T-helper 2 cell treated with Interferon-gamma antibody and Interleukin-4, amounts not matched to agents 5 μg/mL and 100 μg/mL, for 36 hours (primary cell): Measurements from ENCODE around the gene GLYAT.
A peak's percentile ranks its signal among the peaks of the same experiment; 100 is the strongest.
"Not testable (repeated sequence)": the region's sequence is repeated elsewhere in the genome, so short reads cannot be mapped to it uniquely, and the experiment has no call there.

Experiments used
- DNase-seq: peaks from one replicate; pipeline ENCODE4 v3.0.0; 2021; ENCODE audit warnings: low spot score
- H3K27ac Mint-ChIP-seq: one replicate; pipeline ENCODE4 v1.8.0; 2021; ENCODE audit warnings: mild to moderate bottlenecking, mixed read lengths
- H3K27me3 Mint-ChIP-seq: one replicate; pipeline ENCODE4 v1.8.0; 2021; ENCODE audit warnings: low read depth, mixed read lengths
- H3K36me3 Mint-ChIP-seq: one replicate; pipeline ENCODE4 v1.8.0; 2021; ENCODE audit warnings: low read depth, mixed read lengths
- H3K4me1 Mint-ChIP-seq: one replicate; pipeline ENCODE4 v1.8.0; 2021; ENCODE audit warnings: low read depth, mixed read lengths
- H3K4me3 Mint-ChIP-seq: one replicate; pipeline ENCODE4 v1.8.0; 2022; ENCODE audit warnings: mild to moderate bottlenecking, moderate library complexity, mixed read lengths
- H3K9me3 Mint-ChIP-seq: one replicate; pipeline ENCODE4 v1.8.0; 2021; ENCODE audit warnings: mixed read lengths

GLYAT gene

DNA sequence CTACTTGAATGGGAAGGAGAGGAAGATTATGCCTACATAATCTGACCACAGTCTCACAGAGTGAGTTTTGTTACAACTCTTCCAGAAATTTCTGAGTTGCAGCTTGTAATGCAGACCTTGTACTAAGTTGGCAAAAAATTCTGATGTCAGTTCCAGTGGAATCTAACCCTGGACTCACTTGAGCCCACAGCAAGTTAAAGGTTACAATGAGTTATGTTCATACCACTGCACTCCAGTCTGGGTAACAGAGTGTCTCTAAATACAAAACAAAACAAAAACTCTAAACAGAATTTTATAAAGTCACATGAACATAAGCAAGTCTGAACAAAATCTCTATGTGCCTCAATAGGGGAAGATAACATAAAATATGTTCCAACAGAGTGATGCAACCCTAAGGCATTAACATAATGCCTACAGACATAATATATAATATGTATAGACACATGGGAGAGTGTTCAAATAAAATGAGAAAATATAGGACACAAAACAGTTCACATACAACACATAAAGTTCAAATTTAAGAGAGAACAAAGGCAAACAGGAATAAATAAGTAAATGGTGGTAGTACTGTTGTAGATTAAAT lies 1.1 kb downstream of the GLYAT start:
- H3K27ac Mint-ChIP-seq = no peak overlapping the region
- no peak overlapping the region for H3K4me3 Mint-ChIP-seq
- DNase-seq = no peak
- H3K36me3 Mint-ChIP-seq = no peaks in the 10 kb centered on the region
- H3K4me1 Mint-ChIP-seq = peaks cover 8% of the 10 kb centered on the region
- H3K9me3 Mint-ChIP-seq = no peaks in the 10 kb centered on the region
- no peaks in the 10 kb centered on the region for H3K27me3 Mint-ChIP-seq

- no peaks in the 10 kb centered on the region for H3K9me3 Mint-ChIP-seq
- DNase-seq = no peak
- peaks cover 8% of the 10 kb centered on the region for H3K4me1 Mint-ChIP-seq
- no peak overlapping the region for H3K4me3 Mint-ChIP-seq
- no peaks in the 10 kb centered on the region for H3K27me3 Mint-ChIP-seq
- H3K27ac Mint-ChIP-seq = no peak overlapping the region
- H3K36me3 Mint-ChIP-seq = no peaks in the 10 kb centered on the region
These were observed 4.3 kb downstream of the GLYAT start for GRCh38 chr11:58727415-58727797.

GRCh38 chr11:58726737-58727414 lies 4.9 kb downstream of the GLYAT start:
- no peaks in the 10 kb centered on the region for H3K36me3 Mint-ChIP-seq

DNA sequence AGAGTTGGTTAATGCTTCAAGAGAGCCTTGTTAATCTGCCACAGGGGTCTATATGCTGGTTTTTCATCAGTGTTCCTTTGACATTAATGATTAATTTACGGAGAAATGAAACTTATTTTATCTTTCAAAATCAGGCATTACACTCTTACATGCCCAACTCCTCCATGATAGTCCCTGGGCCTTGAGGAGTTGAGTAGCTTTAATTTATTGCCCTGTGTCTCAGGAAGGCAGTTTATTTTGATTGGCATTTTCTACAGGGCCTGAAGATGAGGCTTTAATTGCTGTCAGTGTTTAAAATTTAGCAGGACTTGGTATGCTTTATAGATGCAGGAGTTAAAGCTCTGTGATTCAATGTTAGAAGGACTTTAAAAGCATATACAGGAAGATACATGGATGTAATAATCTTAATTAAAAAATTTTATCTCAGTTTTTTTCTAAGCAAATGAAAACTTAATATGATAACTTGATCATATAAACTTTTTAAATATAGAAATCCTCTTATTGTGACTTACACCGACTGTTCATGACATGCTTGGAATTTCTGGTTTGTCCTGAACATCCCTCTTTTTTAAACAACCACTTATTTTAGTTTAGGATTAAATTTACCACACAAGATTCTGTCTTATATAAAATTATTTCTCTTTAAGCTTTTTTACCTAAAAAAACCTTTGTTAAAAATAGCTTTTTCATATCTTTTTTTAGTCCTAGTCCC lies 12.2 kb downstream of the GLYAT start:
- Mint-ChIP-seq H3K36me3 (no peaks in the 10 kb centered on the region), H3K4me3 (no peak overlapping the region), H3K27ac (no peak overlapping the region), H3K9me3 (peaks cover 4% of the 10 kb centered on the region), H3K27me3 (no peaks in the 10 kb centered on the region), H3K4me1 (no peaks in the 10 kb centered on the region)
- no peak for DNase-seq

More at GRCh38 chr11:58726737-58727414, 4.9 kb downstream of the GLYAT start:
- Mint-ChIP-seq H3K4me1 (peaks cover 8% of the 10 kb centered on the region), H3K4me3 (no peak overlapping the region), H3K9me3 (no peaks in the 10 kb centered on the region), H3K27ac (peak overlapping the region; percentile 15), H3K27me3 (no peaks in the 10 kb centered on the region)
- DNase-seq = no peak

- no peak for DNase-seq
- Mint-ChIP-seq H3K36me3 (no peaks in the 10 kb centered on the region), H3K27me3 (no peaks in the 10 kb centered on the region), H3K27ac (no peak overlapping the region), H3K4me3 (no peak overlapping the region), H3K4me1 (no peaks in the 10 kb centered on the region), H3K9me3 (no peaks in the 10 kb centered on the region)
These were observed 19.2 kb downstream of the GLYAT start for GRCh38 chr11:58712531-58712930.

DNA sequence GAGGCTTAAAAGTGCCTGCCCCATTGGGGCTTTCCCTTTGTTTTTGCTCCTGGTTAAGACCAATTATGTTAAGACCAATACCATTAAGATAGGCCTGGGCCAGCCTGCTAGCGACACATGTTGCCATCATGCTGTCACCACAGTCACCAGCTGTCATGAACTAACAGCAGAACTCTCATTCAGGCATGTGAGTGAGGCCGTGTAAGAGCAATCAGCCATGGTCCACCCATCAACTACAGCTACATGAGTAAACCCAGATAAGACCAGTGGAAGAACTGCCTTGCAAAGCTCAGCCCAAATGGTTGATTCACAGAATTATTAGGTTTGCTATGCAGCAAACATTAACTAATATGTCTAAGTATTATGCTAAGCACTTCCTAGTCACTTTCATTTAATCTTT lies 19.9 kb downstream of the GLYAT start:
- Mint-ChIP-seq H3K9me3 (no peaks in the 10 kb centered on the region), H3K36me3 (no peaks in the 10 kb centered on the region), H3K27me3 (no peaks in the 10 kb centered on the region), H3K4me3 (no peak overlapping the region), H3K4me1 (no peaks in the 10 kb centered on the region), H3K27ac (no peak overlapping the region)
- no peak for DNase-seq

- Mint-ChIP-seq H3K9me3 (no peaks in the 10 kb centered on the region), H3K4me3 (no peak overlapping the region), H3K4me1 (no peaks in the 10 kb centered on the region), H3K27me3 (no peaks in the 10 kb centered on the region), H3K36me3 (no peaks in the 10 kb centered on the region), H3K27ac (no peak overlapping the region)
- DNase-seq = no peak
These were observed 24.0 kb downstream of the GLYAT start for GRCh38 chr11:58707767-58708166.

DNA sequence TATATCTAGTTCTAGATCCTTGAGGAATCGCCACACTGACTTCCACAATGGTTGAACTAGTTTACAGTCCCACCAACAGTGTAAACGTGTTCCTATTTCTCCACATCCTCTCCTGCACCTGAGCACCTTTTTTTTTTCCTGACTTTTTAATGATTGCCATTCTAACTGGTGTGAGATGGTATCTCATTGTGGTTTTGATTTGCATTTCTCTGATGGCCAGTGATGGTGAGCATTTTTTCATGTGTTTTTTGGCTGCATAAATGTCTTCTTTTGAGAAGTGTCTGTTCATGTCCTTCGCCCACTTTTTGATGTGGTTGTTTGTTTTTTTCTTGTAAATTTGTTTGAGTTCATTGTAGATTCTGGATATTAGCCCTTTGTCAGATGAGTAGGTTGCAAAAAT lies 34.9 kb downstream of the GLYAT start:
- H3K4me1 Mint-ChIP-seq = not testable (repeated sequence)

GRCh38 chr11:58693026-58693425 lies 38.7 kb downstream of the GLYAT start:
- Mint-ChIP-seq H3K27ac (no peak overlapping the region), H3K4me1 (no peaks in the 10 kb centered on the region), H3K36me3 (no peaks in the 10 kb centered on the region), H3K27me3 (no peaks in the 10 kb centered on the region), H3K4me3 (no peak overlapping the region), H3K9me3 (no peaks in the 10 kb centered on the region)
- no peak for DNase-seq

More for the DNA sequence above, 34.9 kb downstream of the GLYAT start:
- H3K36me3 Mint-ChIP-seq, H3K27me3 Mint-ChIP-seq, DNase-seq, H3K9me3 Mint-ChIP-seq, H3K4me3 Mint-ChIP-seq, H3K27ac Mint-ChIP-seq: not testable (repeated sequence)

- H3K4me3 Mint-ChIP-seq = no peak overlapping the region
- no peak for DNase-seq
- H3K27me3 Mint-ChIP-seq = no peaks in the 10 kb centered on the region
- no peaks in the 10 kb centered on the region for H3K36me3 Mint-ChIP-seq
- no peak overlapping the region for H3K27ac Mint-ChIP-seq
- no peaks in the 10 kb centered on the region for H3K4me1 Mint-ChIP-seq
- H3K9me3 Mint-ChIP-seq = no peaks in the 10 kb centered on the region
These were observed 40.1 kb downstream of the GLYAT start for GRCh38 chr11:58691675-58692074.

DNA sequence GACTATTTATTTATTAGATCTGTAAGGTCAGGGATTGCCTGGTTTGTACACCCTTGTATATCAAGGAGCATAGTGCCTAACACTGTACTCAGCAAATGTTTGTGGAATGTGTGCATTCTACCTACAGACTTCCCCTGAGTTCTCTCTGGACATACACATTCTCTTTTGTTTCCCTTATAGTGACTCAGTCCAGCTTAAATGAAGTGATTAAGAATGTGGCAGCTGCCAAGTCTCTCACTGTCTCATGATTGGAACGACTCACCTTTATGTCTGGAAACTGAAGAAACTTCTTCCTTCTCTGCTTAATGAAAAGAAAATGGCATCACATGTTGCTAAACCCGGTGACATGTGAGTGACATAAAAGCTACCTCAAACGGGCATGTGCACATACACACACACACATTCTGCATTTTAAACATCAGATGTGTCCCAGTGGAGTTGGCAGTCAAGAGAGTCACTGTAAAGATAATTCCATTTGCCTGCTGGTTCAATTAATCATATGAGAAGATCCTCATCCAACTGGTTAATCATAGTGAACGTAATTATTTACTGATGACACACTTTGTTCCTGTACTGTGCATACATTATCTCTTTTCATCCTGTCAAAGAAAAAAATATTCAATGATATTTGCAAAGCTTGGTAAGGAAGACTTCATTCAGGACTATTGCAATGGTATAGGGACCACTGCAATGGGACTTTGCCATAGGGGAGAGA lies 42.8 kb downstream of the GLYAT start:
- Mint-ChIP-seq H3K4me3 (no peak overlapping the region), H3K27me3 (no peaks in the 10 kb centered on the region), H3K9me3 (no peaks in the 10 kb centered on the region), H3K36me3 (no peaks in the 10 kb centered on the region), H3K4me1 (peaks cover 4% of the 10 kb centered on the region), H3K27ac (no peak overlapping the region)
- DNase-seq = no peak

- Mint-ChIP-seq H3K9me3 (peaks cover 9% of the 10 kb centered on the region), H3K36me3 (no peaks in the 10 kb centered on the region), H3K4me3 (peak overlapping the region; percentile 50), H3K4me1 (peaks cover 4% of the 10 kb centered on the region), H3K27me3 (peaks cover 5% of the 10 kb centered on the region), H3K27ac (peak overlapping the region; percentile 40)
- DNase-seq = peak; percentile 4
These were observed 45.6 kb downstream of the GLYAT start for GRCh38 chr11:58685973-58686722.

DNA sequence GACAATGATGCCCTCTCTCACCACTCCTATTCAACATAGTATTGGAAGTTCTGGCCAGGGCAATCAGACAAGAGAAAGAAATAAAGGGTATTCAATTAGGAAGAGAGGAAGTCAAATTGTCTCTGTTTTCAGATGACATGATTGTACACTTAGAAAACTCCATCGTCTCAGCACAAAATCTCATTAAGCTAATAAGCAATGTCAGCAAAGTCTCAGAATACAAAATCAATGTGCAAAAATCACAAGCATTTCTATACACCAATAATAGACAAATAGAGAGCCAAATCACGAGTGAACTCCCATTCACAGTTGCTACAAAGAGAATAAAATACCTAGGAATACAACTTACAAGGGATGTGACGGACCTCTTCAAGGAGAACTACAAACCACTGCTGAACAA lies 49.1 kb downstream of the GLYAT start:
- H3K9me3 Mint-ChIP-seq, H3K27ac Mint-ChIP-seq, H3K4me1 Mint-ChIP-seq, H3K36me3 Mint-ChIP-seq, H3K4me3 Mint-ChIP-seq, H3K27me3 Mint-ChIP-seq, DNase-seq: not testable (repeated sequence)
